Thoracic aorta (tissue), 2 donors: ENCODE data around the gene TBC1D20. TPM values are rescaled to one million over a fixed set of nuclear protein-coding genes. Genes with fewer than 3 reads are reported as not detected.
A peak's percentile ranks its signal among the peaks of the same experiment; 100 is the strongest.

Experiments
- ATAC-seq: fragments of 150-250 bp; one replicate; pipeline ENCODE4 v1.8.0; 2017; ENCODE audit warnings: low read depth; ENCODE audit not compliant: insufficient number of reproducible peaks, low FRiP score
- DNase-seq: peaks from one replicate; pipeline ENCODE4 v3.0.0-alpha.2; 2020; ENCODE audit warnings: low spot score
- H3K27ac ChIP-seq, 2 donors: fragments of 200-600 bp; sonication (generic); 1 replicate in 1 of 2; 2 replicates in 1 of 2; pipeline ENCODE4 v1.5.1; 2016; ENCODE audit warnings: mild to moderate bottlenecking in 2 of 2, moderate library complexity in 2 of 2
- H3K27me3 ChIP-seq: fragments of 200-600 bp; sonication (generic); replicated peaks from 2 replicates; pipeline ENCODE4 v1.6.0; 2016; ENCODE audit warnings: mild to moderate bottlenecking; ENCODE audit not compliant: insufficient read depth
- H3K36me3 ChIP-seq: fragments of 200-600 bp; sonication (generic); one replicate; pipeline ENCODE4 v1.5.1; 2016
- H3K4me1 ChIP-seq, 2 donors: fragments of 200-600 bp; sonication (generic); 1 replicate in 1 of 2; 2 replicates in 1 of 2; pipeline versions ENCODE4 v1.5.1 to v1.6.0; 2016; ENCODE audit warnings: low read depth in 2 of 2, mild to moderate bottlenecking in 1 of 2; ENCODE audit not compliant: control insufficient read depth in 1 of 2
- H3K4me3 ChIP-seq: fragments of 200-600 bp; sonication (generic); 2 replicates; pipeline ENCODE4 v1.5.1; 2016; ENCODE audit warnings: mild to moderate bottlenecking
- H3K9me3 ChIP-seq: fragments of 200-600 bp; sonication (generic); 2 replicates; pipeline ENCODE4 v1.5.1; 2016
- total RNA-seq, 2 donors: library from RNA; depleted of rRNA; stranded (reverse); fragments of >200 nt; gene quantifications; one replicate each; pipeline versions ENCODE4 v1.1.0 to v1.2.3, GENCODE V29; 2016
- TF ChIP-seq, protein P1 (sequence below): fragments of 200-600 bp; sonication (generic); IDR thresholded peaks from one replicate; pipeline ENCODE4 v1.5.1; 2019; ENCODE audit warnings: antibody characterized with exemption

The TBC1D20 gene
- total RNA-seq, 2 donors from 2014 or later, result 33.8 to 40.0 TPM

DNA sequence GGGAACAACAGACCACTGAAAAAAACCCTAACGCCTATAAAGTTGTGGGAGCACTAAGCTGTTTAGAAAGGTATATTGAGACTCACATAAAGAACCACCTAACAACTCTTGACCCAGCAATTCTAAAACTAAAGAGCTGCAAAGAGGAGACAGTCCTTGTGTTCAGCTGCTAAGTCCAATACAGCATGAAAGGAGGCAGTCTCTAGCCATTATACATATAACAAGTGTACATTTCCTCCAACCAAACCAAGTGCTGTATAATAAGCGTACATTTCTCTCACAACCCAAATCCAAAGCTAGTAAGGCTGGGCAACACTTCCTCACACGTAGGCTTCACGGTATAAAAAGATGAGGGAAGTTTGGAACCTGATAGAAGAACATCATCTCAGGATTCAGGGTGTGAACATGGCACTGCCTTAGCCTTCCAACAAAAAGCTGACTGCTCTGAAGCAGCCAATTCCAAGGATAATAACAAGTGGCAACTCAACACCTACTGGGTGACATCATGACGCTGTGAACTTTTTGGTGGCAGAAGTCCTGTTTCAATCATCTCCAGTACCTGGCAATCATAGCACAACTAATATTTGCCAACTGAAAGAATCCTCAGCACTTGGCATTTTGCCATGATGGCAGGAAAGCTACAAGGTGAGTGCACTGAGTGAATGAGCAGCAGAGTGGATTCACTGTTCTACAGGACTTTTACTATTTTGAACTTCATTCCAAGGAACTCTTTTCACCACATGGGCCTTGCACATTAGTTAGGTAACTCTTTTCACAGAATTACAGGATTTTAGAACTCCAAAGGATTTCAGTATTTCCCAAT lies 16.6 kb downstream of the TBC1D20 start:
- TF ChIP-seq, protein P1, sequence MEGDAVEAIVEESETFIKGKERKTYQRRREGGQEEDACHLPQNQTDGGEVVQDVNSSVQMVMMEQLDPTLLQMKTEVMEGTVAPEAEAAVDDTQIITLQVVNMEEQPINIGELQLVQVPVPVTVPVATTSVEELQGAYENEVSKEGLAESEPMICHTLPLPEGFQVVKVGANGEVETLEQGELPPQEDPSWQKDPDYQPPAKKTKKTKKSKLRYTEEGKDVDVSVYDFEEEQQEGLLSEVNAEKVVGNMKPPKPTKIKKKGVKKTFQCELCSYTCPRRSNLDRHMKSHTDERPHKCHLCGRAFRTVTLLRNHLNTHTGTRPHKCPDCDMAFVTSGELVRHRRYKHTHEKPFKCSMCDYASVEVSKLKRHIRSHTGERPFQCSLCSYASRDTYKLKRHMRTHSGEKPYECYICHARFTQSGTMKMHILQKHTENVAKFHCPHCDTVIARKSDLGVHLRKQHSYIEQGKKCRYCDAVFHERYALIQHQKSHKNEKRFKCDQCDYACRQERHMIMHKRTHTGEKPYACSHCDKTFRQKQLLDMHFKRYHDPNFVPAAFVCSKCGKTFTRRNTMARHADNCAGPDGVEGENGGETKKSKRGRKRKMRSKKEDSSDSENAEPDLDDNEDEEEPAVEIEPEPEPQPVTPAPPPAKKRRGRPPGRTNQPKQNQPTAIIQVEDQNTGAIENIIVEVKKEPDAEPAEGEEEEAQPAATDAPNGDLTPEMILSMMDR, result no peak
- peaks cover 14% of the 10 kb centered on the region for H3K36me3 ChIP-seq
- no peaks in the 10 kb centered on the region for H3K27me3 ChIP-seq
- ATAC-seq, result no peak
- no peak overlapping the region for H3K4me3 ChIP-seq
- no peaks in the 10 kb centered on the region for H3K9me3 ChIP-seq
- peaks cover 0 to 16% of the 10 kb centered on the region in 2 donors for H3K4me1 ChIP-seq
- H3K27ac ChIP-seq, result peak overlapping the region in 1 of 2 donors; percentile 20
- DNase-seq, result no peak

DNA sequence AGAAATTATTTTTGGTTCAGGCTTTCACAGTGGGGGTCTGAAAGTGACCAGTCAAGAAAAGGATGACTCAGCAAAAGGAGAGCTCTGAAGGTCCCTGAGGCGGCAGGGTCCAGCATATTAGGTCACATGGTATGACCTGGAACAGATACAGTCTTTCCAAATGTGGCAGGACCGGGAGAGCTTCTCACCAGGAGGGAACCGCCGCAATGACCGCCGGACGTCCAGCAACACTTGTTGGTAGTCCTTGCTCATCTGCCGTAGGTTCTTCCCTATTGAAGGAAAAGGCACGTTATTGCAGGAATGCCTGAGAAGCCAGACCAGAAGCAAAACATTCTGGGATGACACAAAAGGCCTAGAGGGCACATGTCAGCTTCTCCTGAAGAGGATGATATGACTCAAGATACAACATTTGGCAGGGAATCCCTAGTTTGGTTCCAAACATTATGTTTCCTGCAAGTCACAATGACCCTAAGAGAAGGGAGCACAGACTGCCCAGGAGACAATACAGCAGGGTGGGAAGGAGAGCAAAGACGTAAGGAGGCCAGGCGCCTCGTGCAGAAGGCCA lies 17.4 kb downstream of the TBC1D20 start:
- TF ChIP-seq, protein P1, result no peak
- no peak overlapping the region for H3K4me3 ChIP-seq
- H3K27me3 ChIP-seq, result no peaks in the 10 kb centered on the region
- H3K4me1 ChIP-seq, result peaks cover 0 to 16% of the 10 kb centered on the region in 2 donors
- no peak for ATAC-seq
- no peak for DNase-seq
- peak overlapping the region in 1 of 2 donors; percentile 20 for H3K27ac ChIP-seq
- no peaks in the 10 kb centered on the region for H3K9me3 ChIP-seq
- peaks cover 22% of the 10 kb centered on the region for H3K36me3 ChIP-seq

DNA sequence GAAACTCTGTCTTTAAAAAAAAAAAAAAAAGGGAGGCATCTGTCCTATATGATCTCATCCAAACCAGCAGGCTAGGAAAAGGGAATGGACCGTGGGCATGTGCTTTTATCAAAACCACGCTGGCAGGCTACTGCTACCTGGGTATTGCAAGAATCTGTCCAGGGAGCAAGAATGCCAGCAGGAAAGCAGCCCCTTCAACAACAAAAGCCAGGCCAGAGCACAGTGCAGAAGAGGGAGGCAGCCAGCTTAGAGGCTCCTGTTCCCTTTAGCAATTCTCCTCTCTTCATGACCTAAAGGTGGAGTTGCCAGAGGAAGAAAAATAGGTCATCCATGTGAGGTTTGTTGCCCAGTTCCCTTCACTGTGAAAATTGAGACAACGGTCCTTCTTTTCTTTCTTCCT lies 18.2 kb downstream of the TBC1D20 start:
- Histone ChIP-seq H3K9me3 (no peaks in the 10 kb centered on the region), H3K4me3 (no peak overlapping the region), H3K27ac (no peak overlapping the region), H3K27me3 (no peaks in the 10 kb centered on the region), H3K36me3 (peaks cover 29% of the 10 kb centered on the region), H3K4me1 (peaks cover 0 to 16% of the 10 kb centered on the region in 2 donors)
- TF ChIP-seq, protein P1, result no peak
- no peak for ATAC-seq
- no peak for DNase-seq

DNA sequence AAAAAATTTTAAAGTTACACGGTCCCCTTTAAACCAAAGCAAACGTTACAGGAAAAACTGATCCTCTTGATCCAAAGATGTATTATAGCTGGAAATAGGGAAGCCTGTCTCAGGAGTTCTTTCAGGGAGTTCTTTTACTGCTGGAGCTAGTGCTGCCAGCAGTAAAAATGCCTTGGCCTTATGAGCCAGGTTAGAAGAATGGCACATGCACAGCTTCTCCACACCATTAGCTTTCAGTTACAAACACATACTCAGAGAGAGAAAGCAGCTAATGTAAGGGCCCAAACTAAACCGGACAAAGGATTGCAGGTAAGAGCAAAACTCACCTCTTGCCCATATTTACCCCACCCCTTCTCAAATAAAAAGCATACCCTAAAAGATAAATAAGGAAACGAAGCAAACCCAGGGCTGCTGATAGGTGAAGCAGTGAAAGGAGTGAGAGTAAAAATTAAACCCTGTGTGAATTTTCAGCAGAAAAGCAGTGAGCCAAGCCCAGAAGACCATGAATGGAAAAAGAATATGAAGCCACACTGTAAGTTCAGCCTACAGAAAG lies 19.0 kb downstream of the TBC1D20 start:
- ATAC-seq (no peak), DNase-seq (no peak)
- TF ChIP-seq, protein P1, result no peak
- Histone ChIP-seq H3K36me3 (peaks cover 36% of the 10 kb centered on the region), H3K9me3 (no peaks in the 10 kb centered on the region), H3K27me3 (no peaks in the 10 kb centered on the region), H3K27ac (no peak overlapping the region), H3K4me1 (peaks cover 0 to 16% of the 10 kb centered on the region in 2 donors), H3K4me3 (no peak overlapping the region)

DNA sequence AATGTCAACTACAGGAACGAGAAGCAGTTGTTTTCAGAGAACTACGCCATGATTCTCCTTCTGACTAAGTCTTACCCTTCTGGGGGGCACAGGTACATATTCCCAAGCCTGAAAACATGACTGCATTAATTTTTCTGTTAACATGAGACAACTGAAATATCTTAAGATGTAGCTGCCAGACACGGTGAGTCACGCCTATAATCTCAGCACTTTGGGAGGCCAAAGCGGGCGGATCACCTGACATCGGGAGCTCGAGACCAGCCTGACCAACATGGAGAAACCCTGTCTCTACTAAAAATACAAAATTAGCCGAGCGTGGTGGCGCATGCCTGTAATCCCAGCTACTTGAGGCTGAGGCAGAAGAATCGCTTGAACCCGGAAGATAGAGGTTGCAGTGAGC lies 21.7 kb downstream of the TBC1D20 start:
- DNase-seq, result no peak
- TF ChIP-seq, protein P1, result no peak
- peaks cover 54% of the 10 kb centered on the region for H3K36me3 ChIP-seq

More for the DNA sequence above, 21.7 kb downstream of the TBC1D20 start:
- H3K27me3 ChIP-seq, result no peaks in the 10 kb centered on the region
- no peak overlapping the region for H3K27ac ChIP-seq
- H3K4me3 ChIP-seq, result no peak overlapping the region
- H3K9me3 ChIP-seq, result no peaks in the 10 kb centered on the region
- no peak for ATAC-seq
- H3K4me1 ChIP-seq, result peaks cover 0 to 12% of the 10 kb centered on the region in 2 donors
